Inferior parietal cortex (tissue), 1 donor: ENCODE results near the gene TMEM266.
A peak's percentile ranks its signal among the peaks of the same experiment; 100 is the strongest.

ENCODE experiments used
- DNase-seq: peaks from one replicate; pipeline ENCODE4 v3.0.0-alpha.2; 2016; ENCODE audit errors: extremely low spot score

TMEM266 gene

DNA sequence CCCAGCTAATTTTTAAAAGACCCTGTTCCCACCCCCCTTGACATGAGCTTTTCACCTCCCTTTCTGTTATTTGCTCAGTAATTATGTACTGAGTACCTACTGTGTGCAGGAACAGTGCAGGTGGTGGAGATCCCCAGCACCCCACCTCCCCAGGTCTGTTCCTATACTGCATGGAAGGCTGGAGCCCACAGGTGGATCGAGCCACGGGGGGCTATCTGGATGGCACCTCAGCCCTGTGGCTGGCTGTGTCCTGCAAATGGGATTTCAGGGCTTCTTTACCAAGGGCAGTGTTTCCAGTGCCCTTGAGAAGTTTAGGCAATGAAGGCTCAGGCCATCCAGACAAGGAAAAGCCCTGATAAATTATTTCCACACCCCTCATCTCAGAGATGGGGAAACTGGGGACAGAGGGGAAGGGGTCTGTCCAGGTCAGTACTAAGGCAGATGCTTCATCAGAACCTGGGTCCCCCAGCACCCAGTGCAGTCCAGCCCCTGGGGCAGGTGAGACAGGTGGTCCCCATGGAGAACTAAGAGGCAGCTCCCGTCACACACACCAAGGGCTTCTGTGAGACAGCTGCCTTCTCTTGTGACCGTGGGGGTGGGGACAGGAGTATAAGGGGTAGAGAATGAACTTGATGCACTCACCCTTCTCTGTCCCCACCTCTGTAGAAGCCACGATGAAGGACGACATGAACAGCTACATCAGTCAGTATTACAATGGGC is 141.9 kb downstream of the TMEM266 start:
- no peak for DNase-seq

DNA sequence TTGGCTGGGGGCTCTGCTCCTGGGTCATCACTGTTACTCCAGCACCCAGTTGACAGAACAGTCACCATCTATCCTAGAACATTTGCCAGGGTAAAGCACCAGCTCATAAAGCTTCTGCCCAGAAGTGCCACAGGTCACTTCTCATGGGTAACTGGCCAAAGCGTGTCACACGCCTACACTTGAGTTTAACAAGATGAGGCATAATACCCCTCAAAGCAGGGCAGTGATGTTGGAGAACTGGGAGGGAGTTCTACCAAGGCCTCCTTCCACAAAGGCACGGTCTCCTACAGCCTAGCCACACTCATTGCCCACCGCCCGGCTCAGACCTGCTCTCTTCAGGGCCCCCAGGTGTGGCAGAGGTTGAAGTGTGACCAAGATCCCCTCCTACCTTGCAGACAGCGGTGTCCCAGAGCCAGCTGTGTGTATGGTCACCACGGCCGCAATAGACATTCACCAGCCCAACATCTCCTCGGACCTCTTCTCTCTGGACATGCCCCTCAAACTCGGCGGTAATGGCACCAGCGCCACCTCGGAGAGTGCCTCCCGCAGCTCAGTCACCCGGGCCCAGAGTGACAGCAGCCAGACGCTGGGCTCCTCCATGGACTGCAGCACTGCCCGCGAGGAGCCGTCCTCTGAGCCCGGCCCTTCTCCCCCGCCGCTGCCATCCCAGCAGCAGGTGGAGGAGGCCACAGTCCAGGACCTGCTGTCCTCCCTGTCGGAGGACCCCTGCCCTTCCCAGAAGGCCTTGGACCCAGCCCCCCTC is 143.7 kb downstream of the TMEM266 start:
- no peak for DNase-seq

DNA sequence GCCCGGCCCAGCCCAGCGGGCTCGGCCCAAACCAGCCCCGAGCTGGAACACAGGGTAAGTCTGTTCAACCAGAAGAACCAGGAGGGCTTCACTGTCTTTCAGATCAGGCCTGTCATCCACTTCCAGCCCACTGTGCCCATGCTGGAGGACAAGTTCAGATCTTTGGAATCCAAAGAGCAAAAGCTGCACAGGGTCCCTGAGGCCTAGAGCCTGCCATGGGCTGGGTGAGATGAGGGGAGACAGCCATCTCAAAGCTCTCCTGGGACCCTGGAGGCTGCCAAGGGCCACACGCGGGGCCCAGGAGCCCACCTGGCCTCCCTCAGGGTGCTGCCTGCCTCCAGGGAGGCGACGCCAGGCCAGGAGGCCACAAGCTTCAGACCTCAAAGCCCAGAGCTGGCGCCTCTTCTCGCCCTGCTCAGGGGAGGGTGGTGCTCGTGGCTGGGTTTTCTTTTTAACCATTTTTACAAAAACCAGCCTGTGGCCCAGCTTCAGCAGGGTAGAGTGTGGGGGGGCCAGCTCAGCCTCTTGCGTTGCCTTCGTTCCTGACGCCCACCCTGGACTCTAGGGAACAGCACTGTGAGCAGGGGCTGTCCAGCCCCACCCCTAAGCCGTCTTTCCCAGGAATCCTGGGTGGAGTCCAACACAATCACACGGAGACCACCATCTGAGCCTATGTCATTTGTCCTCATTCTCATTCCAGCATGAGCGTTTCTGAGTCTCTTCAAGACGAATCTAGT is 144.5 kb downstream of the TMEM266 start:
- no peak for DNase-seq

DNA sequence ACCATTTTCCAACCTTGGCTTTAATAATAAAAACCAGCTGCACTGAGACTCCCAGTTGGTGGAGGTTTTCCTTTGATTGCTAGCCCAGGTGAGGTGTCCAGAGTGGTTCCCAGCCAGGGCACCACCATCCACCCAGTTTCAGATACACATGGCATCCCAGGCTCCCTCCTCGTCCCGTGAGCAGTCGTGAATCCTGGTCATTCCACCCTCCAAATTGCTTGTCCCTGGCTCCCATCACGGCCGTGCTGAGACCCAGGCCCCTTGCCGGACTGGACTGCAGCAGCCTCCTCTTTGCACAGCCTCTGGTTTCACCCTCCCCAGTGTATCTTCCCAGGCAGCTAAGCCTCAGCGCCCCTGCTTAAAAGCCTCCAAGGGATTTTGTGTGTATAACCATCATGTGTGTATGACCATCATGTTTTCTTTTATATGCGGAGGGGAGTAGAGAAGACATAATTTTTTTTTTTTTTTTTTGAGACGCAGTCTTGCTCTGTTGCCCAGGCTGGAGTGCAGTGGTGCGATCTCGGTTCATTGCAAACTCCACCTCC is 145.2 kb downstream of the TMEM266 start:
- DNase-seq, result no peak

DNA sequence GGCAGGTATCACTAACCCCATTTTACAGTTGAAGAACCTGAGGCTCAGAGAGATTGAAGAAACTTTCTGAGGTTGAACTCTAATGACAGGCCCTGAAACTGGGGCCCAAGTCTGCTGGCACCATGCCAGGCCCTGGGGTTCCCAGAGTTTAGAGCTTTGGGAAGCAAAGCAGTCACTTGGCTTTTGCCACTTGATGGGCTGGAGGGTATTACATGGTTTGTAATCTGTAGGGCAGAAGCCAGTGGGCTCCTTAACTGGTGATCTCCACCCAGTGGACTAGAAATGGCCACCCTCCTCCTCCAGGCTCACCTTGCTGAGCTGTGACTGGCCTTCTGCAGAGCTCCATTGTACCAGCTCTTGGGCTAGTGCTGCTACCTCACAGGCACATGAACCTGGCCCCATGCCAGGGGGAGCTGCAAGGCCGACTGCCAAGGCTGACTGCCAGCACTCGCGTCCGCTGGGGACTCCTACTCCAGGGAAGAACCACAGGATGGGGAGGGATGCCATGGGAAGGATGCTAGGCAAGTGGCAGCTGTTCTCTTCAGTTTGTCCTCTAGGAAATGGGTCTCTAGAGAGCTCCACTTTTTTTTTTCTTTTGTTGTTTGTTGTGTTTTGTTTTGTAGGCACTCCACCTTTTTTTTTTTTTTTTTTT is 146.7 kb downstream of the TMEM266 start:
- DNase-seq, result peak; percentile 70

DNA sequence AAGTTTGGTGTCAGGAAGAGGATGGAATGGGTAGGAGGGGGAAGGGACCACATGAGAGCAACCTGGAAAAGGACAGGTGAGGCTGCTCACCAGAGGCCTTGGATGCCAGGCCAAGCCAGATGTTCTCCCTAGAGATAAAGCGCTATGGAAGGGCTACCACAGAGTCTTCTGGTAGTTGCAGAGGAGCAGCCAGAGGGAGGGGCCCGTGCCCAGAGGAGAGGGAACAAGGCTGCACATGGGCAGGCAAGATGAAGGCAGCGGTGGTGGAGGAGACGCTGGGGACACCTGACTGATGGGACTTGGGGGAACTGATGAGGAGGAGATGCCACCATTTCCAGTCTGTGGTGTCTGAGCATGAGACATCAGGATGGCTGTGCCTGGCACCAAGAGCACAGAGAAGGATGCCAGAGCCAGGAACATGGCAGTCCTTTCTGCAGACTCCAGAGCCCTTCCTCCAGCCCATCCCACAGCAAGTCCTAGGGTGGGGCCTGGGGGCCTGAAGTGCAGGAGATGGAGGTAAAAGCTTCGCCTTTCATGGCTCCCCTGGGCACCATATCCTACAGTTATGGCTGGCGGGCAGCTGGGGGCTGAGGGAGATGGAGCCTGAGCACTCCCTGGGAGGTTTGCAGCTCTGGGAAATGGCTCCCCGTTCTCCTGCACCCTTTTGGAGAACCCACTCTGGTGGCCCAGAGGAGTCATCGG is 148.4 kb downstream of the TMEM266 start:
- DNase-seq, result no peak

DNA sequence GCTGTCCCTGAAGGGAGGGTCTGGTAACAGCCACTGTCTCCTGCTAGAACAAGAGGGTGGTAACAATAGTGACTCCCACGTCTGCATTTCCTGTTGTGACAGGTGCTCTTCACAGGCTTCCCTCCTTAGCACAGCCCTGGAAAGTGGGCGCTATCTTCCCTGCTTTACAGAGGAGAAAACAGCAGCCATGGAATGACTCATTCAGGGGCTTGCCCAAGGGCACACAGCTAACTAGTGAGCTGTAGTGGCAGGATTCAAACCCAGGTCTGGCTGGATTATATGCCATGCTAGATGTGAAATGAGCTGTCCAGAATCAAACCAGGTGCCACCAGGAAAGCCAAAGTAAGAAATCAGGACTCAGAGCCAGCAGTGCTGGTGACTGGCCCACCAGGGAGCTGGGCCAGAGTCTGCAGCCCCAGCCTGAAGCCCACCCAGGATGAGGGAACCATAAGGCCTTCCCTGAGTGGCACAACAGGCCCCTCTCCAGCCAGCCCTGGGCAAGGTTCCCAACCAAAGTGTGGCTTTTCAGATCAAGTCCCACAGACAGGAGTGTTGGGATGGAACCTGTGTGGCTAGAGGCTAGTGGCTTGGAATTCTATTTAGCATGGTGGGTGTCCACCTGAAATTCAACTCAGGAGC is 149.1 kb downstream of the TMEM266 start:
- no peak for DNase-seq

DNA sequence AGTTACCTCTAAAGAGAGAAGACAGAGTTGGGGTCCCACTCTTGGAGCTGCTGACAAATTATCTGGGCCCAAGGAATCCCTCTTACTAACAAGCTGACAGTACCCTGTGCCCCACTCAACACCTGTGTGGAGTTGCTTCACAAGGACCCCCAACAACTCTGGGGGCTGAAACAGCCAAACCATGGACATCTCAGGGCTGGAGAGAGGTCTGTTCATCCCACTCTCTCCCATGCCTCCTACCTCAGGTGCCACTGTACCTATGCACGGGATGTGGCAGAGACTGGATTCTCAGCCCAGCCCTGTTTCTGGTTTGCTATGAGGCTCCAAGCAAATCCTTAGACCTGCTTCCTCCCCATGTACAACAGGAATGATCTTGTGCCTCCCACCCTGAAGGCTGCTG is 149.7 kb downstream of the TMEM266 start:
- no peak for DNase-seq

DNA sequence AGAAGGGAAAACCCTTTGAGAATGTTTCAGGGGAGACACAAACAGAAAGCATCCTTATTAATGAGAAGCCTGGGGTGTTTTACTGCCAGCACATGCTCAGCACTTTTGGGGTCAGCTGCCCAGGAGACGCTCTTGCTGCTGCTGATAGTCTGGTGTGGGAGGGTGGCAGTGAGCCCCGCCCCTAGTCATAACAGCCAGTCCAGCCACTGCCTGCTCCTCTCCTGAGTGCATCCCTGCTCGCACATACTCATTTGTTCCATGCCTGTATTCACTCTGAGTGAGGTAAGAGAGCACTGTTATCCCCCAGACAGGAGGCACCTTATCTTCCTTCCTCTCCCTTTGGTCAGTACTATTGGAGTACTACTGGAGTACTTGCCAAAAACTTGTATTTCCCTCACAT is 150.2 kb downstream of the TMEM266 start:
- no peak for DNase-seq

DNA sequence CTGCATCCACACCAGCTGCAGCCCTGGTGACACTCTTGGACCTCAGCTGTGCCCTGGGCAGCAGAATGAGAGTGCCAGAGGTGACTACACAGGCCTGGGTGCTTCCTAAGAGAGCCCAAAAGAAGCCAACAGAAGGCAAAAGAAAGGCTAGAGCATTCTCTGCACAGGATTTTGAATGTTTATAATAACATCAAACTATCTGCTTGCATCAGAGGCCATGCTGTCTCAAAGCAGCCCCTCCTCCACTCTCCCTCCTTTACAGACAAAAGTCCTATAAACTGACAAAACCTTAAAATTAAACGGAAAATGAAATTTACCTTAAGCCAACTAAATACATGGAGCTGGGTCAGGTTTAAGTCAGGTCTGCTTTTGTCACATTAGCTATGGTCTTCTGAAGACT is 155.8 kb downstream of the TMEM266 start:
- no peak for DNase-seq

DNA sequence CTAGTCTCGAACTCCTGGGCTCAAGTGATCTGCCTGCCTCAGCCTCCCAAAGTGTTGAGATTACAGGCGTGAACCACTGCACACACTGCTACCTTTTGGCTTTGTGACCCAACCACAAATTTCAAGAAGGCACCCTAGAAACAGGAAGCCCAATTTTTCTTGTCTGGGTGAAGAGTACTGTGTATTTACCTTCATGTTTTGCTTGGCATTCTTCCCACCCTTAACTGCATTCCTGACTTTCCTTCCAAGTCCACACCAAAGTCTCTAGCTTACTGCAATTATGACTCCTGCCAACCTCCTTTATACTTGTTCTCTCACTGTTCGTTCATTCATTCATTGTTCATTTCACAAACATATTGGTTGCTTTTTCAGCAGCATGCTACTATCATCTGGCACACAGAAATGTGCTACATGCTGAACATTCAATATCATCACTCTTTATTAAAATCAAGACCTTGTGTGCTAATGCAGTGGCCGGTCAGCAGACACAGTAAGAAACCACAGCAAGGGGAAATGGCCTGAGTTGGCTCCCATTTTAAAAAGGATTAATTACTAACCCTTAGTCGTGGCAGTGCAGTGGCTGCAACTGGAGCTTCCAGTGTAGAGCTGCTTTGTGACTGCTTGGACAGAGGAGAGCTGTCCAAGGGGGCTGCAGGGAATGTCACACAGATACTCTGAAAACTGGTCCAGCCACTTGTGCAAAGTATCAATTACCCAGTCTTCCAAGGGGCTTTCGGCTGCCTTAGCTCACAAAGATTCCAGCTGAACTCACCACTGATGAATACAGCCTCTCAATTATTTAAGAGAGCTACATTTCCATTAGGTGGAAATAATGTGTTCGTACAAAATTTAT is 157.5 kb downstream of the TMEM266 start:
- no peak for DNase-seq

DNA sequence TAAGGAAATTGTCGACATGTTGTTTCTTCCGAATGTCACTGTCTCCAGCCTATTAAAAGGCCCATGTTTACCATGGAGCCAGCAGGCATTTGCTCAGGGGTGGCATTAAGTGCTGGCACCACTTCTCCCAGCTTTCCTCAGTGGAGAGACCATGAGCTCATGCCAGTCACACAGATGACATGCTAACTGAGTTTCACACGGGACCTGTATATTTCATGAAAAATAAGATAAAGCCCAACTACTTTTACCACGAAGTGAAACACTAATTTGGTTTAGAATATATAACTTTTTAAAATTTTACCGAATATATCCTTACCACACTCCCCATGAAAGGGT is 158.1 kb downstream of the TMEM266 start:
- no peak for DNase-seq

DNA sequence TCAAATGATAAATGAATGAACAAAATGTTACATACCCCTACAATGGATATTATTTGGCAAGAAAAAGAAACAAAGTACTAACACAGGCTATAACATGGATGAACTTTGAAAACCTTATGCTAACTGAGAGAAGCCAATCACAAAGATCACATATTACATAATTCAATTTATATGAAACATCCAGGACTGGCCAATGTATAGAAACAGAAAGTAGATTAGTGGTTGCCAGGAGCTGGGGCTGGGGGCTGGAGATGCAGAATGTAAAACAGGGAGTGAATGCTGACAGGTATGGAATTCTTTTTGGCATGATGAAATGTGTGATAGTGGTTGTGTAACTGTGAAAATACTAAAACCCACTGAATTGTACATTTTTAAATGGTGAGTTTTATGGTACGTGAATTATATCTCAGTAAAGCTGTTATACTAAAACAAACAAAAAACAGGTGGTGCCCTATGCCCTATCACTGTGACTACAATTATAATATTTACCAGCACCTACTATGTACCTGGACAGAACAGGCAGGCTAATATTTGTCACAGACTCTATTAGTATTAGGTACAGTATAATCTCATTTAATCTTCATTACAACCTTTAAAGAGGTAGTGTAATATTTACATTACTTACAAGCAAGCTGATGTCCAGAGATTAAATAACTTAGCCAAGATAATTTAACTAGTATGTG is 161.4 kb downstream of the TMEM266 start:
- no peak for DNase-seq

DNA sequence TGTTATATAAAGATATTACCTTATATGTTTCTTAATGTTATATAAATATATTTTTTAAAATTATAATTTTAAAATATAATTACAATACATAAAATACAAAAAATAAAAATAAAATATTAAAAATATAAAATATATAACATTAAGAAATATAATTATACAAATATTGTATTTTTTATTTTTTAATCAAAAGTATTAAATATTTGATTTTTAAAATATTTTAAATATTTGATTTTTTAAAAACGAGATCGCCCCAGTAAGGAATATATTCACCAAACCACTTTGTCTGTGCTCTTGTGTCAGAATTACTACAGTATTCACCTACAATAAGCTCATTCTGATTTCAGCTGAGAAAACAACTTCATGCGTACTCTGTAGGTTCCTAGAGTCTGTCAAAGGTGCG is 162.4 kb downstream of the TMEM266 start:
- DNase-seq, result no peak

DNA sequence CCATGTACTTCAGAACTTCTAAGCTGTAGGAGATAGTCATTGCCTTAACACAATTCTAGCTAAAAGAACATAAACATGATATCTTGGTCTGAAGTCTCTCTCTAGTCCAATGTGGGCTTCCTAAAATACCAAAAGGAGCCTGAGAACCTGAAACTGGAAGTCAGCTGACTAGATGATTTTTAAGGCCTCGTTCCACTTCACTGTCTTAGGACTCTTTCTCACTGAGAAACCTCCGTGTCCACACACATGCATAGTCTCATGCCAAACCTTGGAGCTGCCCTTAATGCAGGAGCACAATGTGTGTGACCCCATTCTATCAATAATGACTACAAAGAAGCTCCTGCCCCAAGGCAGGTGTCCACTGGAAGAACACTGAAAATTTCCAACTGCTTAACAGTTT is 163.7 kb downstream of the TMEM266 start:
- no peak for DNase-seq

DNA sequence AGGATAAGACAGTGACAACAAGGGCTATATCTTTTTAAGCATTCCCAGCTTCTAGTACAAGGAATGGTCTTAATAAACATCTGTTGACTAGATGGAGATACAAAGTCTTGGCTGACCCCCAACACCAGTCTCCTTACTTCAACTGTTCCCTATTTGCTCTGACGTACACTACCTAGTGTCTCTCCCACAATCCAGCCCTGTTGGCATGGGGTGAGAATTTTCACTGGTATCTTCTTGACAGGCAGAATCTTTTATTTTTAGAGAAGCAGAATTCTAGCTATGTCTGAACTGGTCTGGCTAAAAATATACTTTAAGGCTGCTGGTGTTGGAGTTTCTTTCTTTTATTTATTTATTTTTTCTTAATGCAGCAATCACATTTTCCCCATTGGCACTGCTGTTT is 169.5 kb downstream of the TMEM266 start:
- DNase-seq, result no peak

DNA sequence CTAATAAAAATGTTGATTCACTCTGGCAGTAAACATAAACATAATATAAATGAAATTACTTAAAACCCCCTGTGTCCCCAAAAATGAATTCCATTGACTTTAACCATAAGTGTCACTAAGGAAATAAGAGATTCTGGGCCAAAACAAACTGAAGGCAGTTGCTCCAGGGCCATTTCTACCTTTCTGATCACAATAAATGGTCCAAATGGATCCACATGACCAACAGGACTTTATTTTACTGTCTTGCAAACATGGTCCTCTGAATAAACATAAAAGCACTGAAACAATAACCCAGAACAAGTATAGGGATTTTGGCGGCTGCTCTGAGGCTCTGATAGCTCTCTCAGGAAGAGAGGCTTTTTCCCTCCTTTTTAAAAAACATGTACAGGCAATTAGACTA is 174.1 kb downstream of the TMEM266 start:
- no peak for DNase-seq

DNA sequence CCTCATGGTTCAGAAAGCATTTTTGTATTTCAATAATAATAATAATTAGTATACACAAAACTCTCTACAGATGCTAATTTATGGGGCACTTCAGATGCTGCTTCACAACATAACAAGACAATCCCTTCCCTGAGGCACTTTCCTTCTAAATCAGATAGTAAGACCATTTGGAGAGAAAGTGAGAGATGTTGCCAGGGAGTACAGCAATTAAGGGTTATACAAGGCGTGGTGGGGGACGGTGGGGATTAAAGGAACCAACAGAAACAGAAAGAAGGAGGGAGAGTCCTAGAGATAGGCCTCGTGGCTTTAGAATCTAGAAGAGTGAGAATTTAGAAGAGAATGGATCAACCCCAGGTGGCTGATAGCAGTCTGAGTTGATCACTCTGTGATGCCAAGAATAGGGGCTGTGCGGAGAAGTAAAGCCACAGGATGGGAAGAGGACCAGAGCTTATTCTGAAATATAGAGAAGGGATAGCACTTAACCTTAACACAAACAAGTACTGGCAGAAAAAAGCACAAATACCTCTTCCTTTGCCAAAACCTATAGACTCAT is 174.6 kb downstream of the TMEM266 start:
- DNase-seq, result no peak

DNA sequence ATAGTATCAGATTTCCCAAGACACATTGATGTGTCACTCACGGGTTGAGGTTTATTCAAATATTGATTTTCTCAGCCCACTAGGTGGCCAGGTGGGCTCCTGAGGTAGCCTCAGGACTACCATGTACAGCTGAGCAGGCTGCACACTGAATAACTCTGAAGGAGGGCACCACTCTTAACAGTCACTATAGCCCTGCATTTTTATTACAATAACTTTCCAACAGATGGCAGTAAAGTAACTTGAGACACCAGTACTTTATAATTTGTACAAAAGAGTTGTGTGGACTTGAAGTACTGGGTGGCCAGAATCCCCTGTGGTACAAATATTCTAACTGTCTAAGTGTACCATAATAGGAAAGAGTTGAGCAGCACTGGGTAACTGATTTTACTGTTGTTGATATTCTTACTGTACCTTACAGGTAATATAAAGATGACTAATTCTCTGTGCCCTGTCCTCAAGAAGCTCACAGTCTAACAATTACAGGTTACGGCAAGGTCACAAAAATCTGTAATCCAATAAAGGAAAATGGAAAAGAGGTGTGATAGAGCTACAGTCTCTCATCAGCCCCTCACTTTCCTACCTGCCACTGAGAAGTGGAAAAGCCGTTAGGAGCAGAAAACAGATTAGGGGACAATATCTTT is 175.5 kb downstream of the TMEM266 start:
- peak; percentile 26 for DNase-seq
